GM18951 (cell line): ENCODE measurements around the gene MAP3K4.

Experiments used
- POLR2A ChIP-seq: IDR thresholded peaks from 4 replicates; pipeline ENCODE4 v1.6.1; 2011; ENCODE audit warnings: mild to moderate bottlenecking; ENCODE audit not compliant: insufficient read length, insufficient read depth; ENCODE audit errors: extremely low read depth
- in situ Hi-C: fragments of 300-500 bp; cut with MboI; formaldehyde crosslinking; loops from one replicate; pipeline ENCODE4 v1.12.0; 2022; ENCODE audit warnings: low sequenced_read_pairs, mixed read lengths, inconsistent platforms; ENCODE audit not compliant: unreplicated experiment

MAP3K4 gene

DNA sequence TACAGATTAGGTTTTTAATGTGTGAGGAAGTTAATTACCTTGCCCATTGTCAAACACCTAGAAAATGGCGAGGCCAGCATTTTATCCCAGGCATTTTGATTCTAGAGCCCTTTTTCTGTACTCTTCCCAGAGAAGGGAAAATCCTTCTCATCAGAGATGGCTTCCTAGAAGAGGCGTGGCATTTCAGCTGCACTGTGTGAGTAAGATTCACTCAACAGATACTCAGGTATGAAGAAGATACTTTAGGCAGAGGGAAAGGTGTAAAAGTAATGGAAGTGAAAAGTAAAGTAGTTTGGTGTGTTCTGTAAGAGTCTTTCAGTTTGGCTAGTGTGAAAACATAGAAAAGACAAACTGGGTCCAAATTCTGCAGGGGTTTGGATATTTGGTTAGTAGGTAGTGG, 113.8 kb downstream of the MAP3K4 start:
- in situ Hi-C loops, result loop anchor here (25.0 kb wide), 1 partner anchor 368 kb away; no protein-coding TSS in a partner anchor
- TF ChIP-seq POLR2A, result no peak

DNA sequence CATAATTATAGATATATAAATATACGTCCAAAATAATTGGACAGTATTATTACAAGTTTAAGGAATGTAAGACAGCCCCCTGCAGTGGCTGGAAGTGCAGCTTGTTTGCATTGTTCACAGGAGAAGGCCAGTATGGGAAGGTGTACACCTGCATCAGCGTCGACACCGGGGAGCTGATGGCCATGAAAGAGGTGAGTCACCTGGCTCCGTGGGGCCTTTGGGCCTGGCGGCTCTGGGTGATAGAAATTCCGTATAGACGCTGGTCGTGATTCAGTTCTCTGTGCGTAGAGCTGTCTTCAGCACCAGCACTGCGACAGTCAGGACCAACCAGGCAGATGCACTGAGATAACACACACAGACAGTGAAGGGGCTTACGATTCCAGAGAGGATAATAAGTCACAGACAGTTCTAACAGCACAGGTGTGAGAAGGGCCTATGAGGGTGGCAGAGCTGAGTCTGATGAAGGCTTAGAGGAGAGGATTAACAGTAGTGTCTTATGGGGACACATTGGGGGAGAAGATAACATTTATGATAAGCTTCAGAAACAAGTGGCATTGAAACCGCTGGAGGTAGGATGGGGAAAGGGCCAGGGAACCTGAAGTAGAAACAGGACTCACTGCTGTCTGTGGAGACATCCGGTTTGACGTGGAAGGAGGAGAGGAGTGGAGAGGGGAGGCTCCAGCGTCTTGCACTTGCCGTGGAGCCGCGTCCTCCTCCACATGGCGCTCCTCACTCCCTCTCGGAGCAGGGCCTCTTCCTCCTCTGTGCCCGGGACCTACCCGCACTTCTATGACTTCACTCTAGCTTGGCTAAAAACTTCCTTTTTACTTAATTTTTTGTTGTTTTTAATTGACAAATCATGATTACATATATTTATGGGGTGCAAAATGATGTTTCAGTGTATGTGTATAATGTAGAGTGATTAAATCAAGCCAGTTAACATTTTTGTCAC, 116.5 kb downstream of the MAP3K4 start:
- in situ Hi-C loops, result loop anchor here (25.0 kb wide), 1 partner anchor 371 kb away; no protein-coding TSS in a partner anchor

DNA sequence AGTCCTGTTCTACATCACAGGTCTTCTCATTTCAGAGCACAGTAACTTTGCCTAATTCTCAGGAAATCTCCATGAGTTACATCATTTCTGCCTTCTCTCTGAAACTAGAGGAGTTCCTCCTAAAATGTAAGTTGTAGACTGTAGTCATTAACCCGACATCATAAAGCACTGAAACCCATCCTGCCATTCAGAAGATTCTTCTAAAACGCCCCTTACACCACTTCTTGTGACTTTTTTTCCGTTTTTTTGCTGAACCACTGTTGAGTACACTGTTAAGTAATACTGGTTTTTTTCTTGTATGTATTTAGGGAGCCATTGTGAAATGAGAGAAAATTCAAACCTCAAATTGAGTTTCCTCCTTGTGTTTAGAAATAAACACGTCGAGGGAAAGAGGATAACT, 117.3 kb downstream of the MAP3K4 start:
- TF ChIP-seq POLR2A, result no peak

More for the DNA sequence above, 116.5 kb downstream of the MAP3K4 start:
- TF ChIP-seq POLR2A, result no peak

DNA sequence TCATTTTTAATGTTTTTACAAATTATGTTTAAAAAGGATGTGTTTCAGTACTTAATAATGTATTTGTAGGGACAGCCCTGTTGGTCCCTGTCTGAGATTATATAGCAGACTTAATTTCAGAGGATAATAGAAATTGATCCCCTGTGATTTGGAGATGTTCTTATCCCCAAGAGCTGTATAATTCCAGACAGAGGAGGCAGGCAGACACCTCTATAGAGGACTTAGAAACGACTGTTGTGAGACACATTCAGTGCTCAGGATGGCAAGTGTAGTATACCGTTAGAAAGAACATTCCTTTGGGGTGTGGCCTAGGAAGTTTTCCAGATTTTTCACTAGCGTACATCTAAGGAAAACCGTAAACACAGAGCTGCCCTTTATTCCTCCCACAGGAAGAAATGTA, 117.8 kb downstream of the MAP3K4 start:
- in situ Hi-C loops, result loop anchor here (25.0 kb wide), 1 partner anchor 372 kb away; no protein-coding TSS in a partner anchor
- TF ChIP-seq POLR2A, result no peak

More for the DNA sequence above, 117.3 kb downstream of the MAP3K4 start:
- in situ Hi-C loops, result loop anchor here (25.0 kb wide), 1 partner anchor 372 kb away; no protein-coding TSS in a partner anchor

DNA sequence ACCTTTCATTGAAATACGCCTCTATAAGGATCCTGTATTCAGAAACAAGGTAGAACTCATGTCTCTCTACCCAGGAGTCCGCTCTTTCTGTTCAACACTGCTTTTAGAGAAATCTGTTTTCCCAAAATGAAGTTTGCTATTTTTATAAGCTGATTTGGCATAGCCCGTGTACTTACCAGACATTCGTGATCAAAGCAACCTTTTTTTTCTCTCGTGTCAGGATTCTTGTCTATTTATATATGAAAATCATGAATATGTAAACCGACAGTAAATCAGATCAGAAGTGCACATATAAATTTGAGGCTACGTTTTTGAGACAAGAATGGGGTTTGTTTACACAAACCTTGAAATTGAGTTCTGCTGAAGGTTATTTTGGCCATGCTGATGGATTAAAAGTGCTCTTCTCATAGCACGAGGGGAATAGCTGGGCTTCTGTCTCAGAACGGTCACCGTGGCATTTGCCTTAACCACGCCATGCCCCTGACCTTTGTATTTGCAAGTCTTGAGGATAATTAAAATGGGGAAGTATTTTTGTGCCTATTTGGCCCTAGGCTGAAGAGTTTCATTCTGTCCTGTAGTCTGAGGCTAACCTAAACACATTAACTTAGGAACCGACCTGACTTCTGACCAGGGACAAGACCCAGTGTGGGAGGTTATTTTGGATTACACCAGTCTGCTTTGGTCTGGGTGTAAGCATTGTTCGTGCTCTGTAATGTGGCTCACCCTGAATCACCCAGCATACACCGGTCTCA, 118.6 kb downstream of the MAP3K4 start:
- in situ Hi-C loops, result loop anchor here (25.0 kb wide), 1 partner anchor 373 kb away; no protein-coding TSS in a partner anchor
- no peak for TF ChIP-seq POLR2A

DNA sequence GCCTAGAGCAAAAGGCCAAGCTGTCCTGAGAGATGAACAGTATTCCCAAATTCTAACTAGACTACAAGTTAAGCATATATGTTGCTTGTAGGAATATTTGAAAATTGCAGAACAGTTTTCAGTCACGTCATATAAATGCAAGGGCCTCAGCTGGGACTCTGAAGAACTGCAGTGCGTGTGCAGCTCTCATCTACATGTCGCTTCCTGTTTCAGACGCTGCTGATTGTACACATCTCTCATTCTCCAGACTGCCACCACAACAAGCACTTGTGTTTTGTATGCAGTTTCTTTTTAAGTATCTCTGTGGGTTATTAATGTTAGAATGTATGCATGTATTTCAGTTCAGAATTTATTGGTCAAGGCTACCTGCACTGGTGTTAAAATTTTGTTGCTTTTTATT, 119.7 kb downstream of the MAP3K4 start:
- in situ Hi-C loops, result loop anchor here (25.0 kb wide), 1 partner anchor 374 kb away; no protein-coding TSS in a partner anchor
- no peak for TF ChIP-seq POLR2A

DNA sequence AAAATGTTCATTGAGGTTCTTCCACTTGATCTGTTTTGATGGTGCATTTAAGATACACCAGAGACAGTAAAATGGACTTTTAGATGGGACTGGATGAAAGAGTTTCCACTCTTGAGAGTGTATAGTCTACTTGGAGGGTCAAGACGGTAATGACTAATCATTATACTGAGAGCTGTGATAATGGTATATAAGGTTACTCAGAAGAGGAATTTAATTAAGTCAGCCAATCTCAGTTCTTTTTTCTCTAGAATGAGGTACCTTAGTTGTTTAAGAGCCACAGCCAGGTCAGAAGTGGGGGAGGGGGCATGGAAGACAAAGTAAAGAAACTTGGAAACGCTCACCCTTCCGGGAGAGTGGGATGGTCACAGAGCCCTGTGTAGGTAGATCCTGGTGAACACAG, 123.9 kb downstream of the MAP3K4 start:
- in situ Hi-C loops, result loop anchor here (25.0 kb wide), 1 partner anchor 378 kb away; no protein-coding TSS in a partner anchor
- TF ChIP-seq POLR2A, result no peak

DNA sequence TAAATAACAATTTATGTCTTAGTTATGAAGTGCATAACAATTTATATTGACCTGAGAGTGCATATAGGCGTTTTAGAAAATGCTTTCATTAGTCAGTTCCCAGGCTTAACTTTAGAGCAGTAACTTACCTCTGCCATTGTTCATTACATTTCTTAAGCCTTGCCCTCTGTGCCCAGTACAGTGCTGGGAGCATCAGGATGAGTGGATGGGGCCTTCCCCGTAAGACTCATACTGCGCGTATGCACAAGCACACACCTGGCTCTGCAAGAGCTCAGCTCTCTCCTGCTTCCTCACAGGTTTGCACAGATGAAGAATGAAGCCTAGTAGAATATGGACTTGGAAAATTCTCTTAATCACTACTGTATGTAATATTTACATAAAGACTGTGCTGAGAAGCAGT, 125.0 kb downstream of the MAP3K4 start:
- TF ChIP-seq POLR2A, result no peak
- in situ Hi-C loops, result loop anchor here (25.0 kb wide), 1 partner anchor 379 kb away; no protein-coding TSS in a partner anchor

DNA sequence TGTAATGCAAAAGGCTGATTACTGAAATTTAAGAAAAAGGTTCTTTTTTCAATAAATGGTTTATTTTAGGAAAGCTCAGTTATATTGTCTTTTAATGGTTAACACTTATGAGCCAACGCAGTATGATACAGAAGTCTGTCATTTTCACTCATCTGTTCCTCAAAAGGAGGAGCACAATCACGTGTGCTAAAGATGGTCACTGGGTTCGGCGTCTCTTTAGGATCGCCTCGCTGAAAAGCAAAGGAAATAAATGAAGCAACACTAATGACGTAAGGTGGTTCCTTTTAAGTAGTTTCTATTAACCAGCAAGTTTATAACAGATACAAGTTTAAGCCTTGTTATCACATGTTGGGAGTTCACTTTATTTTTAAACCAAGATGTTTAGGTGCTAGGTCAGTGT, 125.7 kb downstream of the MAP3K4 start:
- no peak for TF ChIP-seq POLR2A
- in situ Hi-C loops, result loop anchor here (25.0 kb wide), 1 partner anchor 380 kb away; no protein-coding TSS in a partner anchor

DNA sequence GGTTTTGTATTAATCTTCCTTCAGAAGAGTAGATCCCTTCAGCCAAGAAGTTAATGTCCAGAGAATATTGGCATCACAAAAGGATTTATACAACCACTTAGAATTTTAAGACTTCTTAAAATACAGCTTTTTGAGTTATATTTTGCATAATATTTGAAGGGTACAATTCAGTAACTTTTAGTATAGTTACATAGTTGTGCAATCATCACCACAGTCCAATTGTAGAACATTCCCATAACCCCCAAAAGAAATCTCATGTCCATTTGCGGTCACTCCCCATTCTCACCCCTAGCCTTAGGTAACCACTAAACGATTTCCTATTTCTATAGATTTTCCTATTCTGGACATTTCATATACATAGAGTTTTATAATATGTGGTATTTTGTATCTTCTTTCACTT, 126.4 kb downstream of the MAP3K4 start:
- in situ Hi-C loops, result loop anchor here (25.0 kb wide), 1 partner anchor 381 kb away; no protein-coding TSS in a partner anchor
- TF ChIP-seq POLR2A, result no peak

DNA sequence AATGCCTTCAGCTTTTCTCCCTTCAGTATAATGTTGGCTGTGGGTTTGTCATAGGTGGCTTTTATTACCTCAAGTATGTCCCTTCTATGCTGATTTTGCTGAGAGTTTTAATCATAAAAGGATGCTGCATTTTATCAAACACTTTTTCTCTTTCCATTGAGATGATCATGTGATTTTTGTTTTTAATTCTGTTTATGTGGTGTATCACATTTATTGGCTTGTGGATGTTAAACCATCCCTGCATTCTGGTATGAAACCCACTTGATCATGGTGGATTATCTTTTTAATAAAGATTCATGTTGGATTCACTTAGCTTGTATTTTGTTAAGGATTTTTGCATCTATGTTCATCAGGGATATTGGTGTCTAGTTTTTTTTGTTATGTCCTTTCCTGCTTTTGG, 131.8 kb downstream of the MAP3K4 start:
- in situ Hi-C loops, result loop anchor here (25.0 kb wide), 1 partner anchor 386 kb away; no protein-coding TSS in a partner anchor

DNA sequence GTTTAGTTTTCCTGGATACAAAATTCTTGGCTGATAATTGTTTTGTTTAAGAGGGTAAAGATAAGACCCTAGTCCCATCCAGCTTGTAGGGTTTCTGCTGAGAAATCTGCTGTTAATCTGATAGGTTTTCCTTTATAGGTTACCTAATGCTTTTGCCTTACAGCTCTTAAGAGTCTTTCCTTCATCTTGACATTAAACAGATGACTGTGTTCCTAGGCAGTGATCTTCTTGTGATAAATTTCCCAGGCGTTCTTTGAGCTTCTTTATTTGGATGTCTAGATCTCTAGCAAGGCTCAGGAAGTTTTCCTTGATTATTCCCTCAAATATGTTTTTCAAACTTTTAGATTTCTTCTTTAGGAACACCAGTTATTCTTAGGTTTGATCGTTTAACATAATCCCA, 134.0 kb downstream of the MAP3K4 start:
- in situ Hi-C loops, result no loop called here
- no peak for TF ChIP-seq POLR2A
